Measurements from ENCODE around the gene ANO5.

ANO5 gene, protein sequence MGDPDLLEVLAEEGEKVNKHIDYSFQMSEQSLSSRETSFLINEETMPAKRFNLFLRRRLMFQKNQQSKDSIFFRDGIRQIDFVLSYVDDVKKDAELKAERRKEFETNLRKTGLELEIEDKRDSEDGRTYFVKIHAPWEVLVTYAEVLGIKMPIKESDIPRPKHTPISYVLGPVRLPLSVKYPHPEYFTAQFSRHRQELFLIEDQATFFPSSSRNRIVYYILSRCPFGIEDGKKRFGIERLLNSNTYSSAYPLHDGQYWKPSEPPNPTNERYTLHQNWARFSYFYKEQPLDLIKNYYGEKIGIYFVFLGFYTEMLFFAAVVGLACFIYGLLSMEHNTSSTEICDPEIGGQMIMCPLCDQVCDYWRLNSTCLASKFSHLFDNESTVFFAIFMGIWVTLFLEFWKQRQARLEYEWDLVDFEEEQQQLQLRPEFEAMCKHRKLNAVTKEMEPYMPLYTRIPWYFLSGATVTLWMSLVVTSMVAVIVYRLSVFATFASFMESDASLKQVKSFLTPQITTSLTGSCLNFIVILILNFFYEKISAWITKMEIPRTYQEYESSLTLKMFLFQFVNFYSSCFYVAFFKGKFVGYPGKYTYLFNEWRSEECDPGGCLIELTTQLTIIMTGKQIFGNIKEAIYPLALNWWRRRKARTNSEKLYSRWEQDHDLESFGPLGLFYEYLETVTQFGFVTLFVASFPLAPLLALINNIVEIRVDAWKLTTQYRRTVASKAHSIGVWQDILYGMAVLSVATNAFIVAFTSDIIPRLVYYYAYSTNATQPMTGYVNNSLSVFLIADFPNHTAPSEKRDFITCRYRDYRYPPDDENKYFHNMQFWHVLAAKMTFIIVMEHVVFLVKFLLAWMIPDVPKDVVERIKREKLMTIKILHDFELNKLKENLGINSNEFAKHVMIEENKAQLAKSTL

DNA sequence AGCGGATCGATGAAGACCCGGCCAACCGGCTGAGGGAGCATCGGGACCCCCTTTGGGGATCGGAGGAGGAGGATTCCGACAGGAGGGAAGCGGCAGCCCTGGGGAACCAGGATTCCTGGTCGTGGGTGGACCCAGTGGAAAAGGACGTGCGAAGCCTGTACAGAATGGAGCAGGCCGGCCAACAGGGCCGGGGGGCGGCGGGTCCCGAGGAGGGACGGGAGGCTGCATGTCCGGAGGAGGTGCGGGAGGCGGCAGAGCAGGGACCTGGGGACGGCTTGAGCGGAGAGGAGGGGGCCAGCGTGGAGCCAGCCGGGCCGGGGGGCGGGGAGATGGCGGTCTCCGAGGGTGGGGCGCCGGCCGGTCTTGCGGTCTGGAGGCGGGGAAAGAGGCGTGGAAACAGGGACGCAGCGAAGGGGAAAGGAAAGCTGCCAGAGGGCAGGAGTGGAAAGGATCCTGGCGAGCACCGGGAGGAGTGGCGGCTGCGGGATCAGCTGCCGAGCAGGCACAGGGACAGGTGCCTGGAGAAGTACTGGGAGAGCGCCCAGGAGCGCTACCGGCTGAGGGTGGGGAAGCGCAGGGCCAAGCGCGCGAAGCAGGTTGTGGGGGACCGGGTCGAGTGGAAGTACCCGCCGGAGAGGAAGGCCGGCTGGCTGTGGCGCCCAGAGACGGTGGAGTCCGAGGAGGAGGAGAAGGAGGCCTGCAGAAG is at the start of gene ANO5:
TSS of gene ANO5 (plus strand) at position 444 of the 706 bp plus-strand sequence. CDS start 408 bp downstream, outside the sequence.
- DNase-seq (ENCODE audit: low spot score) = peak; percentile 2

GRCh38 chr11:22151649-22152197 is 41.2 kb upstream of the ANO5 start:
- no peak for DNase-seq (ENCODE audit: low spot score)

- no peak for DNase-seq (ENCODE audit: low spot score)
Observed at GRCh38 chr11:22157531-22157930, 35.4 kb upstream of the ANO5 start.

- no peak for DNase-seq (ENCODE audit: low spot score)
Observed at GRCh38 chr11:22161489-22161888, 31.4 kb upstream of the ANO5 start.

GRCh38 chr11:22162756-22163155 is 30.1 kb upstream of the ANO5 start:
- no peak for DNase-seq (ENCODE audit: low spot score)

GRCh38 chr11:22163394-22163797 is 29.5 kb upstream of the ANO5 start:
- no peak for DNase-seq (ENCODE audit: low spot score)

DNA sequence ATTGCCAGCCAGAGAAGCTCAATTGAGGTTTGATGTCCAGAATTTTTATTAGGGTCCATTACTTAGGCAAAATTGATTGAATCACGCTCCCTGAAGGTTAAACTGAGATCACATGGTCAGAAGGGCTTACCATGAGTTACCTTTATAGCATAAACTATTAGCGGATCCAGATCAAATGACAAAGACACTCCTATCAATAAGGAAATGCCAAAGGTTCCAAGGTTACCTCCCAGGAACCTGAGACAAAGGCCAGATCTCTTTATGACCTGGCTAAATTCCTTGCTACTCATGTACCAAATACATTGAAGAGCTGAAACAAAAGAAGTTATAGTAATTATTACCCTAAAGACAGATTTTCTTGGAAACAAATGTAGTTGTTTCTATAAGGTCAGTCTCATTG is 27.8 kb upstream of the ANO5 start:
- DNase-seq (ENCODE audit: low spot score) = no peak

DNA sequence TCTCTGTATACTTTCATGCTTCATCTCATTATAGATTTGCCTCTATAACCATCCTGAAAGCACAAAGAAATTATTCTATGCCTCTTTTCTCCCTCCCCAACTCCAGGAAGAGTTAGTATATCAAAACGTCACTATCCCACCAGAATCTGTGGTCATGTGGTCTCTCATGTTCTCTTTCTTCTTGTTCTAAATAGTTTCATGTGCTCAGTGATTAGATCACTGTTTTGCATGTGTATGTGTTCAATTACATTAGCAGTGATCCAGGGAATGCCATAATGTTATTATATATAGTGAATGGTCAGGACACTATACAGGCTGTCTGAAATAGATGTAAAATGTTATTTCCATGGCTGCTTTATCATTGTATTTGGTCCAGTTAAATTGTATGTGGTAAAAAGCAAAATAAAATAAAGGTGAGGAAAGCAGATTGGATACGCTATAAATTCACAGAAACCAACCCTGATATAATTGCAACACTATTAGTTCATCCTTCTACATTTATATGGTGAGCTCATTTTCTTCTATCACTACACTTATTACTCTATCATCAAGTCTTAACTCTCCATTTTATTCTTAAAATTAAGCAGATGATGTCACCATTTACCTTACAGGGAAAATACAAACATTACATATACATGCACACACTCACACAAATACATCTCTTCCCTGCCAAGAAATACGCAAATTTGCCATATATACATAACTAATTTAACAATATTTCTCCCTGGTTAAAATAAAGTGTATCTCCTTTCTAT is 26.9 kb upstream of the ANO5 start:
- no peak for DNase-seq (ENCODE audit: low spot score)

- no peak for DNase-seq (ENCODE audit: low spot score)
Observed at GRCh38 chr11:22169833-22170232, 23.1 kb upstream of the ANO5 start.

- no peak for DNase-seq (ENCODE audit: low spot score)
Observed at GRCh38 chr11:22173532-22173931, 19.4 kb upstream of the ANO5 start.

- DNase-seq (ENCODE audit: low spot score) = no peak
Observed at GRCh38 chr11:22177186-22177585, 15.7 kb upstream of the ANO5 start.

GRCh38 chr11:22179626-22180025 is 13.3 kb upstream of the ANO5 start:
- no peak for DNase-seq (ENCODE audit: low spot score)

DNA sequence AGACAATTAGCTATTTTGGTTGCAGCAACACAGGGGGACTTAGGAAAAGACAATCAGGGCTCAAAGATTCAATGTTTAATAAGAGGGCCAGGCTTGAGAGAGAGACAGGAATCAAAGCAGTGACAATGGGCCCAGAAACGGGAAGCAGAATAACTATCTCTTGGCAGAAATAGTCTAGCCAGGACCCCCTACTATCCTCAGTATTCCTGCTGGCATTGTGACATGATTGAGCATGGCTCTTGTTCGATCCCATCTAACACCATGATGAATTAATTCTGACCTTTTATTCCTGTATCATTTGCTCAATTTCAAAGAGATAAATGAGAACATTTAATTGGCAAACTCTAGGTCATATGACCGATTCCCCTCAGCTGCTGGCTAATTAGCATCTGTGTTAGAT is 12.8 kb upstream of the ANO5 start:
- no peak for DNase-seq (ENCODE audit: low spot score)

DNA sequence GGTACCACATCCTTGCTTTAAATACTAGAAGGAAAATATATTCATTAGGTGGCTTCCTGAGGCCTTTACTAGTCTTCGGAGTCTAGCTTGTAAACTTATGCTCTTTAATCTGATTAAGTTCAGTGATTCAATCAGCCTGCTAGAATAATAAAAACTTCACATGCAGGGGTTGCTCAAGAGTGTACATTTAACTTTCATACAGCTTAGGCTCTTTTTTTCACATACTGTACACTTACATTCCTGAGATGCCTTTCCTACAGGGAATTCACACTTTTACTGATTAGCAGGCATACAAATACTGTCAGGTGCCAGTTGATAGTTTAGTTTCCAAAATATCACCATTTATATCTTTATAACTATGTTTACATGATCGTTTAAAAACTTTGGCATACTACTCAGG is 3.2 kb upstream of the ANO5 start:
- DNase-seq (ENCODE audit: low spot score) = no peak

DNA sequence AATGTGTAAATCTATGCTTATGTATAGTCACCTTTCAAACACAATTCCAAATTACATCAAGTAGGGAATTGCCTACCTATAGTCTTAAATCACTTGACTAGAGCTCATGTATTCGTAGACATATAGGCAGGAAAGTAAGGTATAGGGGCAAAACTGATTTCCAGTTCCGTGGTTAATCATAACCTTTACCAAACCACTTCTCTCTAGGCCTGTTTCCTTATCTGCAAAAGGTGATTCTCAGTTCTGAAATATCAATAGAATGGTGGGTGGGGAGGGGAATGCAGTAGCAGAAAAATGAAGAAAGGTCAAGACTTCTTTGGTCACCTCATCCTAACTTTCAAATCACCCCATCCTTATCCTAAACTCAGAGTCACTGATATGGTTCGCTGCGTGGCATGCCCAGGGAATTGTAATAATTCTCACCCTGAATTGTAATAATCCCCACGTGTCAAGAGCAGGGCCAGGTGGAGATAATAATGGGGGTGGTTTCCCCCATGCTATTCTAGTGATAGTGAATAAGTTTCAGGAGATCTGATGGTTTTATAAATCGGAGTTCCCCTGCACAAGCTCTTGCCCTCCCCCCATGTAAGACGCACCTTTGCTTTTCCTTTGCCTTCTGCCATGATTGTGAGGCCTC is 1.9 kb upstream of the ANO5 start:
- DNase-seq (ENCODE audit: low spot score) = no peak

DNA sequence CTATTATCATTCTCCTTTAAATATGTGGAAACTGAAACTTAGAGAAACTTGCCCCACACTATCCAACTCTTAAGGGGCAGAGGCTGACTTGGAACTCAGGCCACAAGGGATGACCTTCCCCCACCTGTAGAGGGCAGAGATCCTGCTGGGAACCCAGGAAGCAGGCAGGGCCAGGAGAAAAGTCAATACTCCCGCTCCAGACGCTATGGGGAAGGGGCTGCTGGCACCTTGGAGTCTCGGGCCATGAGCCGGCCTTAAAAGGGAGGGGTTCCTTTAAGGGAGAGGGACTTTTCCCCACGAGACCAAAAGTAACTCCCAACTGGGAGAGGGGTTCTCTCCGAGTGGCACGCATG is 620 bp upstream of the ANO5 start:
- no peak for DNase-seq (ENCODE audit: low spot score)

DNA sequence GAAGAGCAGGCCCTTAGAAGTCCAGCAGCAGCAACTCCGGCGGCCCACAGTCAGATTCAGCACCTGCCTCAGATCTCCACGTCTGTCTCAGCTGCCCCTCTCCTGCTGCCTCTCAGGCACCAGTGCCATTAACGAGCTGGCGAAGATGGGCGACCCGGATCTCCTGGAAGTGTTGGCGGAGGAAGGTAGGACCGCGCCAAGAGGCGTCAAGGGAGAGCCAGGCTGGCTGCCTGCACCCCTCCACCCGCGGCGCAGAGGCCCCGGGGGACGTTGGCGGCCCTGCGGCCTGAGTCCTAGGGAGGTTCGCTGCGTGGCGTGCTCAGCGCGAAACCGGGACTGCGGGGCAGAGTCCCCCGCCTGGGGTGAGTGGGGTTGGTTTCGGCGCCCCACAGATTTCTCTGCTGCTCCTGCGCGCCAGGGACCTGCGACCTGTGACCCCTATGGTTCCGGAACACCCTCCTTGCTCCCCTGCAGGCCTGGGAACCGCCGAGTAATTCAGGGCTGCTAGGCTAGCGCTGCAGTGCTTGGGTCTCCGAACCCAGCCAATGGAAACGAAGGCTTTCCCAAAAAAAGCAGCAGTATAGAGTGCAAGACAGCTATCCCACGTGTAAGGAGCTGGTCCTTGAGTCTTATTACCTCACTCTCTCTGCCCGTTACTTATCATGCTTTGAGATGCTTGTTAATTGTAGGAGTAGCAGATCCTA is 615 bp downstream of the ANO5 start:
- DNase-seq (ENCODE audit: low spot score) = no peak

DNA sequence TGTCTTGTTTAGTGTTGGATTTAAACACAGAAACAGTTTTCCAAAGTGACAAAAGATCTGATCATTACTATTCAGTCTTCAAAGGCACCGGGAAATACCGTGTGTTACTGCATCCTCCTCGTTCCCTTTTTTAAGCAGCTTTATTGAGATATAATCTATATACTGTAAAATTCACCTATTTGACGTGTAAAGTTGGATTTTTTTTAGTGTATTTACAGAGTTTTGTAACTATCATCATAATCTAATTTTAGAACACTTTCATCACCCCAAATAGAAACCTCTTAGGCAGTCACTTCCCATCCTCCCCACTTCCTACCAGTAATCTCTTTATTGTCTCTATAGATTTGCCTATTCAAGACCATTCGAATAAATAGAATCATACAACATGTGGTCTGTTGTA is 1.4 kb downstream of the ANO5 start:
- DNase-seq (ENCODE audit: low spot score) = no peak

DNA sequence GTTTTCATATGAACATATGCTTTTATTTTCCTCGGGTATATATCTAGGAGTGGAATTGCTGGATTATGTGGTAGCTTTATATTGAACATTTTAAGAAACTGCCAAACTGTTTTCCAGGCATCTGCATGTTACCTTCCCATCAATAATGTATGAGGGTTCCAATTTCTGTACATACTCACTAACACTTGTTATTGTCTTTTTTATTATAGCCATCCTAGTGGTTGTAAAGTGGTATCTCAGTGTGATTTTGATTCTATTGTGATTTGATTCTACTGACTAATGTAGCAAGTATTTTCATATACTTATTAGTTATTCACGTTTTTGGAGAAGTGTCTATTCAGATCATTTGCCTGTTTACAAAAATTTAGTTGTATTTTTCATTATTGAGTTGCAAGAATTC is 2.0 kb downstream of the ANO5 start:
- no peak for DNase-seq (ENCODE audit: low spot score)

Measured in hepatic stellate cell (primary cell).